WTC11 (cell line): ENCODE results near the gene TGFBR2.

ENCODE experiments used
- CREB1 ChIP-seq: sonication (generic); formaldehyde crosslinking; IDR thresholded peaks from 2 replicates; pipeline ENCODE4 v1.8.0; 2023; ENCODE audit warnings: mild to moderate bottlenecking, missing genetic modification reagents
- ESRRA ChIP-seq: sonication (generic); formaldehyde crosslinking; IDR thresholded peaks from 2 replicates; pipeline ENCODE4 v1.8.1; 2022; ENCODE audit warnings: mild to moderate bottlenecking, missing genetic modification reagents, borderline replicate concordance
- IRF2 ChIP-seq: sonication (generic); formaldehyde crosslinking; IDR thresholded peaks from 2 replicates; pipeline ENCODE4 v1.8.0; 2022; ENCODE audit warnings: low read depth, missing genetic modification reagents, borderline replicate concordance
- KAT7 ChIP-seq: sonication (generic); formaldehyde crosslinking; IDR thresholded peaks from 2 replicates; pipeline ENCODE4 v1.8.1; 2023; ENCODE audit warnings: missing genetic modification reagents, mild to moderate bottlenecking, borderline replicate concordance
- SP1 ChIP-seq: sonication (generic); formaldehyde crosslinking; conservative IDR thresholded peaks from 2 replicates; pipeline ENCODE4 v1.8.1; 2022; ENCODE audit warnings: missing genetic modification reagents
- TF ChIP-seq, protein P1 (sequence below): sonication (generic); formaldehyde crosslinking; IDR thresholded peaks from 2 replicates; pipeline ENCODE4 v1.8.0; 2022; ENCODE audit warnings: missing genetic modification reagents
- TF ChIP-seq, protein P2 (sequence below): fragments of 200-600 bp; IDR thresholded peaks from 2 replicates; pipeline ENCODE4 v1.8.0; 2022; ENCODE audit warnings: antibody characterized with exemption
- TF ChIP-seq, protein P3 (sequence below): sonication (generic); formaldehyde crosslinking; conservative IDR thresholded peaks from 2 replicates; pipeline ENCODE4 v1.8.1; 2022; ENCODE audit warnings: mild to moderate bottlenecking, missing genetic modification reagents
- TF ChIP-seq, protein P4 (sequence below): sonication (generic); formaldehyde crosslinking; IDR thresholded peaks from 2 replicates; pipeline ENCODE4 v1.8.1; 2022; ENCODE audit warnings: low read depth, missing genetic modification reagents, borderline replicate concordance

DNA sequence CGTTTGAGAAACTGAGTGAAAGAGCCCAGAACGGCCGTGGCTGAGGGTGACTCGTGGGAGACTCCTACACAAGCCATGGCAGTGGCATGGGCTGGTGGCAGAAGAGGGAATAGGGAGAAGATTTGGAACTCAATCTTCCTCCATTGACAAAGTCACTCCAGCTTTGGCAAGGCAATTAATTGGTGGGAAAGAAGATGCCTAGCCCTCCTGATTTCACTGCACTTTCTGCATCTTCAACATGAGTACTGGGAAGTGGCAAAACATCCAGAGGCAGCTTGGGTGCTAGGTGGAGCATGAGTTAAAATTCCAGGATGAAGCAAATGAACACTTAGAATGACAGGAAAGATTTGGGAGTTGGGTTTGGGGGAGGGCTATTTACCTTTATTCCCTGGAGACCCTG is 1.4 kb upstream of the TGFBR2 start:
- TF ChIP-seq, protein P1, sequence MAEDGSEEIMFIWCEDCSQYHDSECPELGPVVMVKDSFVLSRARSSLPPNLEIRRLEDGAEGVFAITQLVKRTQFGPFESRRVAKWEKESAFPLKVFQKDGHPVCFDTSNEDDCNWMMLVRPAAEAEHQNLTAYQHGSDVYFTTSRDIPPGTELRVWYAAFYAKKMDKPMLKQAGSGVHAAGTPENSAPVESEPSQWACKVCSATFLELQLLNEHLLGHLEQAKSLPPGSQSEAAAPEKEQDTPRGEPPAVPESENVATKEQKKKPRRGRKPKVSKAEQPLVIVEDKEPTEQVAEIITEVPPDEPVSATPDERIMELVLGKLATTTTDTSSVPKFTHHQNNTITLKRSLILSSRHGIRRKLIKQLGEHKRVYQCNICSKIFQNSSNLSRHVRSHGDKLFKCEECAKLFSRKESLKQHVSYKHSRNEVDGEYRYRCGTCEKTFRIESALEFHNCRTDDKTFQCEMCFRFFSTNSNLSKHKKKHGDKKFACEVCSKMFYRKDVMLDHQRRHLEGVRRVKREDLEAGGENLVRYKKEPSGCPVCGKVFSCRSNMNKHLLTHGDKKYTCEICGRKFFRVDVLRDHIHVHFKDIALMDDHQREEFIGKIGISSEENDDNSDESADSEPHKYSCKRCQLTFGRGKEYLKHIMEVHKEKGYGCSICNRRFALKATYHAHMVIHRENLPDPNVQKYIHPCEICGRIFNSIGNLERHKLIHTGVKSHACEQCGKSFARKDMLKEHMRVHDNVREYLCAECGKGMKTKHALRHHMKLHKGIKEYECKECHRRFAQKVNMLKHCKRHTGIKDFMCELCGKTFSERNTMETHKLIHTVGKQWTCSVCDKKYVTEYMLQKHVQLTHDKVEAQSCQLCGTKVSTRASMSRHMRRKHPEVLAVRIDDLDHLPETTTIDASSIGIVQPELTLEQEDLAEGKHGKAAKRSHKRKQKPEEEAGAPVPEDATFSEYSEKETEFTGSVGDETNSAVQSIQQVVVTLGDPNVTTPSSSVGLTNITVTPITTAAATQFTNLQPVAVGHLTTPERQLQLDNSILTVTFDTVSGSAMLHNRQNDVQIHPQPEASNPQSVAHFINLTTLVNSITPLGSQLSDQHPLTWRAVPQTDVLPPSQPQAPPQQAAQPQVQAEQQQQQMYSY = no peak
- TF ChIP-seq, protein P2, sequence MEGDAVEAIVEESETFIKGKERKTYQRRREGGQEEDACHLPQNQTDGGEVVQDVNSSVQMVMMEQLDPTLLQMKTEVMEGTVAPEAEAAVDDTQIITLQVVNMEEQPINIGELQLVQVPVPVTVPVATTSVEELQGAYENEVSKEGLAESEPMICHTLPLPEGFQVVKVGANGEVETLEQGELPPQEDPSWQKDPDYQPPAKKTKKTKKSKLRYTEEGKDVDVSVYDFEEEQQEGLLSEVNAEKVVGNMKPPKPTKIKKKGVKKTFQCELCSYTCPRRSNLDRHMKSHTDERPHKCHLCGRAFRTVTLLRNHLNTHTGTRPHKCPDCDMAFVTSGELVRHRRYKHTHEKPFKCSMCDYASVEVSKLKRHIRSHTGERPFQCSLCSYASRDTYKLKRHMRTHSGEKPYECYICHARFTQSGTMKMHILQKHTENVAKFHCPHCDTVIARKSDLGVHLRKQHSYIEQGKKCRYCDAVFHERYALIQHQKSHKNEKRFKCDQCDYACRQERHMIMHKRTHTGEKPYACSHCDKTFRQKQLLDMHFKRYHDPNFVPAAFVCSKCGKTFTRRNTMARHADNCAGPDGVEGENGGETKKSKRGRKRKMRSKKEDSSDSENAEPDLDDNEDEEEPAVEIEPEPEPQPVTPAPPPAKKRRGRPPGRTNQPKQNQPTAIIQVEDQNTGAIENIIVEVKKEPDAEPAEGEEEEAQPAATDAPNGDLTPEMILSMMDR = no peak
- TF ChIP-seq CREB1 (CRISPR knock-in tag) (no peak), SP1 (no peak), ESRRA (CRISPR knock-in tag) (no peak), KAT7 (no peak), IRF2 (no peak)
- TF ChIP-seq, protein P3, sequence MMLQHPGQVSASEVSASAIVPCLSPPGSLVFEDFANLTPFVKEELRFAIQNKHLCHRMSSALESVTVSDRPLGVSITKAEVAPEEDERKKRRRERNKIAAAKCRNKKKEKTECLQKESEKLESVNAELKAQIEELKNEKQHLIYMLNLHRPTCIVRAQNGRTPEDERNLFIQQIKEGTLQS (CRISPR knock-in tag) = no peak
- TF ChIP-seq, protein P4, sequence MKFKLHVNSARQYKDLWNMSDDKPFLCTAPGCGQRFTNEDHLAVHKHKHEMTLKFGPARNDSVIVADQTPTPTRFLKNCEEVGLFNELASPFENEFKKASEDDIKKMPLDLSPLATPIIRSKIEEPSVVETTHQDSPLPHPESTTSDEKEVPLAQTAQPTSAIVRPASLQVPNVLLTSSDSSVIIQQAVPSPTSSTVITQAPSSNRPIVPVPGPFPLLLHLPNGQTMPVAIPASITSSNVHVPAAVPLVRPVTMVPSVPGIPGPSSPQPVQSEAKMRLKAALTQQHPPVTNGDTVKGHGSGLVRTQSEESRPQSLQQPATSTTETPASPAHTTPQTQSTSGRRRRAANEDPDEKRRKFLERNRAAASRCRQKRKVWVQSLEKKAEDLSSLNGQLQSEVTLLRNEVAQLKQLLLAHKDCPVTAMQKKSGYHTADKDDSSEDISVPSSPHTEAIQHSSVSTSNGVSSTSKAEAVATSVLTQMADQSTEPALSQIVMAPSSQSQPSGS (CRISPR knock-in tag) = no peak
